Keratinocyte (primary cell): Measurements from ENCODE around the gene PGM1.

Experiments used
- EZH2 ChIP-seq: IDR thresholded peaks from one replicate; pipeline ENCODE4 v1.6.1; 2012; ENCODE audit warnings: inconsistent platforms, mild to moderate bottlenecking, low read length, moderate library complexity
- TF ChIP-seq, protein P1 (sequence below), 3 experiments: IDR thresholded peaks in 1 of 3; conservative IDR thresholded peaks in 1 of 3; optimal IDR thresholded peaks in 1 of 3; 2 replicates in 2 of 3; 3 replicates in 1 of 3; pipeline versions ENCODE3 to v1.5.1; 2011; ENCODE audit warnings: low read length in 3 of 3, mild to moderate bottlenecking in 3 of 3, moderate library complexity in 2 of 3, control low read depth in 1 of 3, inconsistent platforms in 1 of 3; ENCODE audit not compliant: insufficient read depth in 2 of 3; ENCODE audit errors: extremely low read depth in 1 of 3

DNA sequence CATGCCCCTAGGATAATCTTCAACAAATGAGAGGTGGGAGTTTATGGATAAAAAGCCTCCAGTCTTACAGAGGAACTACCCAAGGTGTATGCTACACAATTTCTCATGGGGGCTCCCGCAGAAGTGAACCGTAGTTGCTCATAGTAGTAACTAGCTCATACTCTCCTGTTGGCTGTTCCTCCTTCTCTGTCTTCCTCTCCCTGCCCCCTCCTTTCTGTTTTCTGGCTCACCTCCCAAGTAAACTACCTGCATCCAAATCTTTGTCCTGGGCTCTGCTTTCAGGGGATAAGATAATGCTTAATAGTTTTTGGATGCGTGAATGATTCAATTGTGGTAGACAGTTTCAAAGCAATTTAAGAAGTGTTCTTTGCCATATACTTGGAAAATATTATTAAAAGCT lies 90.5 kb downstream of the PGM1 start:
- no peak for TF ChIP-seq EZH2
- TF ChIP-seq, protein P1, sequence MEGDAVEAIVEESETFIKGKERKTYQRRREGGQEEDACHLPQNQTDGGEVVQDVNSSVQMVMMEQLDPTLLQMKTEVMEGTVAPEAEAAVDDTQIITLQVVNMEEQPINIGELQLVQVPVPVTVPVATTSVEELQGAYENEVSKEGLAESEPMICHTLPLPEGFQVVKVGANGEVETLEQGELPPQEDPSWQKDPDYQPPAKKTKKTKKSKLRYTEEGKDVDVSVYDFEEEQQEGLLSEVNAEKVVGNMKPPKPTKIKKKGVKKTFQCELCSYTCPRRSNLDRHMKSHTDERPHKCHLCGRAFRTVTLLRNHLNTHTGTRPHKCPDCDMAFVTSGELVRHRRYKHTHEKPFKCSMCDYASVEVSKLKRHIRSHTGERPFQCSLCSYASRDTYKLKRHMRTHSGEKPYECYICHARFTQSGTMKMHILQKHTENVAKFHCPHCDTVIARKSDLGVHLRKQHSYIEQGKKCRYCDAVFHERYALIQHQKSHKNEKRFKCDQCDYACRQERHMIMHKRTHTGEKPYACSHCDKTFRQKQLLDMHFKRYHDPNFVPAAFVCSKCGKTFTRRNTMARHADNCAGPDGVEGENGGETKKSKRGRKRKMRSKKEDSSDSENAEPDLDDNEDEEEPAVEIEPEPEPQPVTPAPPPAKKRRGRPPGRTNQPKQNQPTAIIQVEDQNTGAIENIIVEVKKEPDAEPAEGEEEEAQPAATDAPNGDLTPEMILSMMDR (optimal IDR thresholded peaks at IDR 0.05 in 1 of 3, IDR thresholded peaks at IDR 0.05 in 1 of 3, conservative IDR thresholded peaks at IDR 0.05 in 1 of 3; ENCODE audit: extremely low read depth in 1 of 3, insufficient read depth in 2 of 3, low read length in 3 of 3): no peak
